ENCODE data around the gene UBE2J2. TPM values are rescaled to one million over a fixed set of nuclear protein-coding genes. Genes with fewer than 3 reads are reported as not detected.

UBE2J2 gene
- total and polyA plus RNA-seq, 3 donors from 2014 or later = 133 to 203 (median 139) TPM

GRCh38 chr1:1292851-1293250 is 19.2 kb upstream of the UBE2J2 start:
- TF ChIP-seq POLR2A (IDR thresholded peaks at IDR 0.05) (no peak), CTCF (IDR thresholded peaks at IDR 0.05) (no peak)
- Histone ChIP-seq H3K4me3 (no peak overlapping the region), H3K36me3 (ENCODE audit: low read depth, missing control alignments) (no peaks in the 10 kb centered on the region), H3K4me1 (peaks cover 11% of the 10 kb centered on the region), H3K9me3 (no peaks in the 10 kb centered on the region), H3K27ac (no peak overlapping the region), H3K27me3 (no peaks in the 10 kb centered on the region)
- intact Hi-C loops (cut with DNase I; ENCODE audit: low total_unique reads) = no loop called here
- 61 to 65% methylated on average over 5 to 18 of the region's 18 CpGs for WGBS, 2 donors
- DNase-seq = no peak

- no peaks in the 10 kb centered on the region for H3K36me3 ChIP-seq (ENCODE audit: low read depth, missing control alignments)
Observed at GRCh38 chr1:1292442-1292779, 18.8 kb upstream of the UBE2J2 start.

GRCh38 chr1:1291548-1292441 is 18.1 kb upstream of the UBE2J2 start:
- TF ChIP-seq POLR2A (IDR thresholded peaks at IDR 0.05) = no peak
- TF ChIP-seq CTCF (IDR thresholded peaks at IDR 0.05) = peak; percentile 21 to 44 (median 39)

More at GRCh38 chr1:1292442-1292779, 18.8 kb upstream of the UBE2J2 start:
- no peak overlapping the region for H3K27ac ChIP-seq
- WGBS, 2 donors = 85 to 89% methylated on average over 9 of the region's 9 CpGs
- TF ChIP-seq POLR2A (IDR thresholded peaks at IDR 0.05) (no peak), CTCF (IDR thresholded peaks at IDR 0.05) (no peak)
- H3K9me3 ChIP-seq = no peaks in the 10 kb centered on the region
- intact Hi-C loops (cut with DNase I; ENCODE audit: low total_unique reads) = no loop called here
- no peak for DNase-seq
- no peak overlapping the region for H3K4me3 ChIP-seq
- peaks cover 11% of the 10 kb centered on the region for H3K4me1 ChIP-seq
- no peaks in the 10 kb centered on the region for H3K27me3 ChIP-seq

GRCh38 chr1:1291023-1291528 is 17.4 kb upstream of the UBE2J2 start:
- TF ChIP-seq POLR2A (IDR thresholded peaks at IDR 0.05) = no peak
- TF ChIP-seq CTCF (IDR thresholded peaks at IDR 0.05) = no peak
- H3K4me3 ChIP-seq = no peak overlapping the region
- intact Hi-C loops (cut with DNase I; ENCODE audit: low total_unique reads) = no loop called here
- no peaks in the 10 kb centered on the region for H3K9me3 ChIP-seq
- H3K27me3 ChIP-seq = no peaks in the 10 kb centered on the region
- peaks cover 11% of the 10 kb centered on the region for H3K4me1 ChIP-seq
- H3K36me3 ChIP-seq (ENCODE audit: low read depth, missing control alignments) = no peaks in the 10 kb centered on the region
- no peak overlapping the region for H3K27ac ChIP-seq
- WGBS, 2 donors = 36 to 62% methylated on average over 14 to 28 of the region's 28 CpGs
- DNase-seq = no peak

More at GRCh38 chr1:1291548-1292441, 18.1 kb upstream of the UBE2J2 start:
- DNase-seq = peak; percentile 73
- intact Hi-C loops (cut with DNase I; ENCODE audit: low total_unique reads) = no loop called here
- H3K9me3 ChIP-seq = no peaks in the 10 kb centered on the region
- H3K4me1 ChIP-seq = peaks cover 11% of the 10 kb centered on the region
- H3K4me3 ChIP-seq = no peak overlapping the region
- H3K27me3 ChIP-seq = no peaks in the 10 kb centered on the region
- no peaks in the 10 kb centered on the region for H3K36me3 ChIP-seq (ENCODE audit: low read depth, missing control alignments)
- no peak overlapping the region for H3K27ac ChIP-seq
- WGBS, 2 donors = 73 to 80% methylated on average over 19 to 45 of the region's 45 CpGs

Measured in testis (tissue), 3 donors.